Measurements from ENCODE around the gene ADGRB3. TPM values are rescaled to one million over a fixed set of nuclear protein-coding genes. Genes with fewer than 3 reads are reported as not detected.

ADGRB3 gene
- total and polyA plus RNA-seq, 10 donors = 0.09 to 4.1 (median 1.1) TPM

DNA sequence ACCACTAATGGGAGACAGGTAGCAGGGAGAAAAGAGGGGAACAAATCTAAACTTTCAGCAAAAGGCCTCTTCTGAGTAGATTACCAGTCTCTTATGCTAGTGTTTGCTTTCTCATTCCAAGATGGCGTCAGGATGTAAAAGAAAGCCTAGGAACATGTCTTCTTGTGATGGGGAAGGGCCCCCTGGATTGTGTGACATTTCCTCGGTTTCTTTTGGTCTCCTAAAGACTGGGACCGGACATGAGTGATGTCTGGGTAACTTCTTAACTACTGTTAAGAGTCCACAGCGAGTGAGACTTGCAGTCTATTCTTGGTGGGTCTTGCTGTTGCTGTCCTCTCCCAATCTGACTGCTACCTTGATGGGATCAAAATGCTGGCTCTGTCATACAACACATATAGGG is 60.3 kb downstream of the ADGRB3 start:
- no peaks in the 10 kb centered on the region for H3K4me1 ChIP-seq
- no peak for TF ChIP-seq POLR2AphosphoS5 (IDR thresholded peaks at IDR 0.05)
- TF ChIP-seq, protein P1, sequence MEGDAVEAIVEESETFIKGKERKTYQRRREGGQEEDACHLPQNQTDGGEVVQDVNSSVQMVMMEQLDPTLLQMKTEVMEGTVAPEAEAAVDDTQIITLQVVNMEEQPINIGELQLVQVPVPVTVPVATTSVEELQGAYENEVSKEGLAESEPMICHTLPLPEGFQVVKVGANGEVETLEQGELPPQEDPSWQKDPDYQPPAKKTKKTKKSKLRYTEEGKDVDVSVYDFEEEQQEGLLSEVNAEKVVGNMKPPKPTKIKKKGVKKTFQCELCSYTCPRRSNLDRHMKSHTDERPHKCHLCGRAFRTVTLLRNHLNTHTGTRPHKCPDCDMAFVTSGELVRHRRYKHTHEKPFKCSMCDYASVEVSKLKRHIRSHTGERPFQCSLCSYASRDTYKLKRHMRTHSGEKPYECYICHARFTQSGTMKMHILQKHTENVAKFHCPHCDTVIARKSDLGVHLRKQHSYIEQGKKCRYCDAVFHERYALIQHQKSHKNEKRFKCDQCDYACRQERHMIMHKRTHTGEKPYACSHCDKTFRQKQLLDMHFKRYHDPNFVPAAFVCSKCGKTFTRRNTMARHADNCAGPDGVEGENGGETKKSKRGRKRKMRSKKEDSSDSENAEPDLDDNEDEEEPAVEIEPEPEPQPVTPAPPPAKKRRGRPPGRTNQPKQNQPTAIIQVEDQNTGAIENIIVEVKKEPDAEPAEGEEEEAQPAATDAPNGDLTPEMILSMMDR (IDR thresholded peaks at IDR 0.05 in 8 of 11, conservative IDR thresholded peaks at IDR 0.05 in 3 of 11) = no peak
- no peak for TF ChIP-seq POLR2A (IDR thresholded peaks at IDR 0.05)
- H3K9me3 ChIP-seq = no peaks in the 10 kb centered on the region
- H3K36me3 ChIP-seq = no peaks in the 10 kb centered on the region
- no peaks in the 10 kb centered on the region for H3K27me3 ChIP-seq (replicated peaks in 1 of 7)
- 62 to 90% (median 79%) methylated on average over 4 of the region's 4 CpGs for WGBS, 5 donors
- no peak overlapping the region for H3K27ac ChIP-seq
- H3K4me3 ChIP-seq = no peak overlapping the region
- intact Hi-C loops (cut with DNase I; ENCODE audit: low total_unique reads) = no loop called here
- no peak for DNase-seq

DNA sequence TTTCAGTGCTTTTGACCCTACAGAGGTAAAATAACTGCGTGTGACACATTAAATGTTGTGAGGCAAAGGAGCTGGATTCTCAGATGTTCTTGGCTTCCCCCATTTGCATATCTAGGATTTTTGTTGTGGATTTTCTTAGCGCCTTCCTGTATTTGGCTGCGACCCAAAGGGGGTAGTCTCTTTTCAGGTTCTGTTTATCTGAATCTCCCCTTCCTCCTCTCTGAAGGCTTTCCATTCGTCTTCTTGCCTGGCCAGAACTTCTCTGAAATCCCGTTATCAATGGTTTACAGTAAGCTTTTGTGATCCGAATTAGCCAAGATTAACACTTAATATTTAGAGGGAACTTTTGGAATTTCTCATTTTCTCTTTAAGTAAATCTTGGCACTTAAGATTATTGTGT is 60.8 kb downstream of the ADGRB3 start:
- intact Hi-C loops (cut with DNase I; ENCODE audit: low total_unique reads) = no loop called here
- TF ChIP-seq, protein P1 (IDR thresholded peaks at IDR 0.05 in 8 of 11, conservative IDR thresholded peaks at IDR 0.05 in 3 of 11) = no peak
- TF ChIP-seq POLR2A (IDR thresholded peaks at IDR 0.05) = no peak
- TF ChIP-seq POLR2AphosphoS5 (IDR thresholded peaks at IDR 0.05) = no peak

DNA sequence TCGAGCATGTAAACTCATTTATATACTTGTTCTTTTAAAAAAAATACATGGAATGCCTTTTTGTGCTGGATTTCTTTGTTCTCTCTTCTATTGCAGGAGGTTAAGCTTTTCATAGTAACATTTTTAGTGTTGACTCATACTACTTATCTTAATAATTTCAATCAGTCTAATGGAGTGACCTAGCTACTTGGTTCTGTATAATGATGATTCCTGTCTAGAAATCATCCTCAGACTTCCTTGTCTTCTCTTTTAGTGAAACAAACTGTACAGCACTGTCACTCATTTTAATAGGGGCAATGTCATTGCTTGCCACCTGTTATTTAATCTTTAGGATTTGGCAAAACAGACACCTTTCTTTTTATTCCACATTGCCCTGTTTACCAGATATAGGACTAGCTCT is 62.3 kb downstream of the ADGRB3 start:
- no peaks in the 10 kb centered on the region for H3K27me3 ChIP-seq (replicated peaks in 1 of 7)
- TF ChIP-seq POLR2A (IDR thresholded peaks at IDR 0.05) (no peak), POLR2AphosphoS5 (IDR thresholded peaks at IDR 0.05) (no peak)
- TF ChIP-seq, protein P1 (IDR thresholded peaks at IDR 0.05 in 8 of 11, conservative IDR thresholded peaks at IDR 0.05 in 3 of 11) = no peak
- no peaks in the 10 kb centered on the region for H3K9me3 ChIP-seq
- intact Hi-C loops (cut with DNase I; ENCODE audit: low total_unique reads) = no loop called here
- DNase-seq = no peak
- no peak overlapping the region for H3K4me3 ChIP-seq
- H3K36me3 ChIP-seq = no peaks in the 10 kb centered on the region
- WGBS, 5 donors = 51 to 78% (median 55%) methylated on average over 1 of the region's 1 CpG
- no peaks in the 10 kb centered on the region for H3K4me1 ChIP-seq
- no peak overlapping the region for H3K27ac ChIP-seq

More for the DNA sequence above, 60.8 kb downstream of the ADGRB3 start:
- Histone ChIP-seq H3K36me3 (no peaks in the 10 kb centered on the region), H3K27me3 (replicated peaks in 1 of 7) (no peaks in the 10 kb centered on the region), H3K4me1 (no peaks in the 10 kb centered on the region), H3K9me3 (no peaks in the 10 kb centered on the region), H3K27ac (no peak overlapping the region), H3K4me3 (no peak overlapping the region)
- DNase-seq = no peak
- WGBS, 5 donors = 83 to 95% (median 88%) methylated on average over 6 of the region's 6 CpGs

DNA sequence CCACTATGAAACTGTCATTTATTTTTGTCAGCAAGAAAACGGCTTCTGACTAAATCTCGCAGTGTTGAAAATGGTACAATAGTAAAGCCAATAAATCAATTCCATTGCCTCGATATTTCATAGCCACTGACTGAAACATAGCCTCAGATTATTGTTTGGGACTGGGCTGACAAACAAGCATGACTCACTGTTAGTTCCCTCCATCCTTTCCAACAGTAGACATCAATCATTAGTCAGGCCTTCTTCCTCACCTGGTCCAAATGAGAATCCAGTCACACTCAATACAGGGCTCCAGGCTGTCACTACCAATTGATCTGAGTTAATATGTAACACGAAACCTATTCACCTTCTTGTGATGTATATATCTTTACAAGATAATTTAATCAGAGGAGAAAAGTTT is 66.1 kb downstream of the ADGRB3 start:
- Histone ChIP-seq H3K27ac (no peak overlapping the region), H3K36me3 (no peaks in the 10 kb centered on the region), H3K9me3 (no peaks in the 10 kb centered on the region), H3K27me3 (replicated peaks in 1 of 7) (no peaks in the 10 kb centered on the region), H3K4me3 (no peak overlapping the region), H3K4me1 (no peaks in the 10 kb centered on the region)
- 85 to 92% (median 91%) methylated on average over 4 of the region's 4 CpGs for WGBS, 5 donors
- TF ChIP-seq, protein P1 (IDR thresholded peaks at IDR 0.05 in 8 of 11, conservative IDR thresholded peaks at IDR 0.05 in 3 of 11) = no peak
- TF ChIP-seq POLR2AphosphoS5 (IDR thresholded peaks at IDR 0.05) (no peak), POLR2A (IDR thresholded peaks at IDR 0.05) (no peak)
- intact Hi-C loops (cut with DNase I; ENCODE audit: low total_unique reads) = no loop called here
- DNase-seq = no peak

All from spleen (tissue), 11 donors.